Hepatic stellate cell (primary cell): ENCODE data around the gene MT1X.

Source experiments
- DNase-seq: peaks from one replicate; pipeline ENCODE4 v3.0.0; 2011; ENCODE audit warnings: low spot score

Gene MT1X

GRCh38 chr16:56679078-56679730 is 3.1 kb upstream of the MT1X start:
- DNase-seq: no peak

DNA sequence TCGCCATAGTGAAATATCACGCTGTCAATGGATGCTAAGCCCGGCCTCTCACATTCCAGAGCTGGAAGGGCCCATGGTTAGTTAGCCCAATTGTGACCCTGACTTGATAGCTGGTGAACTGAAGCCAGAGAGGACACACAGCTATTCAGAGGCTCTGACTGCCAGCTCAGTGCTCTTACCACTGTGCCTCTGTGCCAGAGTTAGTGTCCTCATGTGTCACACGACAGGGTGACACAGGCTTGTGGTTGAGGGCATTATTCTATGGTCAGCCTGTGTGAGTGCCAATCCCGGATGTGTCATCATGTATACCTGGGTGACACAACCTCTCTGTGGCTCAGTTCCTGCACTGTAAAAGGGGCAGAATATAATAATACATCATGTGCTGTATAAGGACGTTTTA is 2.5 kb upstream of the MT1X start:
- DNase-seq: no peak

GRCh38 chr16:56682703-56683397 is 580 bp downstream of the MT1X start:
- no peak for DNase-seq

DNA sequence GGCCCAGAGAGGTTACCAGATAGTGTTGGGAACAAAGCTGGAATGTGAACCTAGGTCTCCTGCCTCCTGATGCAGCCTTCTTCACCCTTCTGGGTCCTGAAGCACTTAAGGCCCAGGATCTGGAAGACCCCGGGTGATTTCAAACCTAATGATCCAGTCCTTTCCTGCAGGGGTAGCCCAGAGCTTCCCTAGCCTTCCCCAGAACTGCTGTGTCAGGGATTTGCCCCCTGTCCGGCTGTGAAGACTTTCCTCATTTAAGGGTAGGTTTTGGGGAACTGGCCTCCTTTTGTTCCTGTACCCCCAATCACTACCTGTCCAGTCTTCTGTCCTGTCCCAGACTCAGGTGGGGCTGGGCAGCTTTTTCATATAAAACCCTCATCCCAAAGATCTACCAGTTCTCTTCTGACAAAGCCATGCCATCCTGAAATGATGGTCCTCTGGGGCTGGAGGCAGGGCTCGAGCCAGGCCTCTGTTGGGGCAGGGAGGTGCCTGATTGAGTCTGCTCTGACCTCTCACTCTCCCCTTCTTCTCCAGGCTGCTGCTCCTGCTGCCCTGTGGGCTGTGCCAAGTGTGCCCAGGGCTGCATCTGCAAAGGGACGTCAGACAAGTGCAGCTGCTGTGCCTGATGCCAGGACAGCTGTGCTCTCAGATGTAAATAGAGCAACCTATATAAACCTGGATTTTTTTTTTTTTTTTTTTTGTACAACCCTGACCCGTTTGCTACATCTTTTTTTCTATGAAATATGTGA is 1.3 kb downstream of the MT1X start:
- DNase-seq: no peak

DNA sequence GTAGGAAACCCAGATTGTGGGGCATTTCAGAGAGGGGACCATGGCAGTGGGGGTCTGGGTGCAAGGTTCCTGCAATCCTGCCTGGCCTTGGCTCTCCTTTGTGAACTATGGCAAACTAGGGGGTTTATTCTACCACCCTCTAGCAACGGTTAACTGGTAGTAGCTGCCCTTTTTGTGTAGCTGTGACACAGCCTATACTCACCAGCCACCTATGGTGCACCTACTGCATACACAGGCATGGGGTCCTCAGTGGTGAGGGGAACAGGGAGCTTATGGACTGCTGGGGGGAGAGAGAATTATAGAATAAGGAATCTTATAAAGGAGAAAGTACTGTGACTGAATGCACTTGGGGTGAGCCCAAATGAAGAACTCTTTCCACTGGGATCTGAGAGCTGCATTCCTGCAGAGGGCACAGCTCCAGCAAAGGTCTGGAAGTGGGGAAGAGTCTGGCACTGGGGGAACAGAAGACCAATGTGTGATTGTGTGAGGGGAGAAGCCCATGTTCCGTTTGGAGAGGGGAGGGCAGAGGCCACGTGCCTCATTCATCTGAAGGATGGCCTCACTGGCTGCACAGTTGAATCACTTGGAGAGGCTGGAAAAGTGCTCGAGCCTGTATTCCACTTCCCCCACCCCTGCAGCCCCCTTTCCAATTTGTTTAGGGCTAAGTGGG is 2.1 kb downstream of the MT1X start:
- no peak for DNase-seq

- DNase-seq: no peak
Measured at GRCh38 chr16:56684926-56685590, 2.8 kb downstream of the MT1X start.

- no peak for DNase-seq
Measured at GRCh38 chr16:56686758-56687157, 4.5 kb downstream of the MT1X start.

DNA sequence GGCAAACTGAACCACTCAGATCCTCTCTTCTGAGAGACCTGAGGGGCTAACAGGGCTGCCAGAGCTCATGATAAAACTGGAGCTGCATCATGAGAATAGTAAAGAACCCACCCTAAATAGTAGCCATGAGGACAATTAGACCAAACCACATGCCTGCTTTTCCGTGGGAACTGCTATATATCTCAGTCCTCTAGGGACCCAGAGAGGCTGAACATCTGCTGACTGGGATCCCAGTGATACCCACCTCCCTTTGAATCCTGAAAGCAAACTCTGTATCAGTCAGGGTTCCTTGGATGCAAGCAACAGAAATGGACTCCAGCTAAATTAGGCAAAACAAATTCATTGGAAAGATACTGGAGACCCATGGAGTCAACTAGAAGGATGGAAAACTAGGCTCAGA is 6.5 kb downstream of the MT1X start:
- no peak for DNase-seq

GRCh38 chr16:56689171-56689570 is 6.9 kb downstream of the MT1X start:
- DNase-seq: peak; percentile 38

- no peak for DNase-seq
Measured at GRCh38 chr16:56690420-56691122, 8.3 kb downstream of the MT1X start.

DNA sequence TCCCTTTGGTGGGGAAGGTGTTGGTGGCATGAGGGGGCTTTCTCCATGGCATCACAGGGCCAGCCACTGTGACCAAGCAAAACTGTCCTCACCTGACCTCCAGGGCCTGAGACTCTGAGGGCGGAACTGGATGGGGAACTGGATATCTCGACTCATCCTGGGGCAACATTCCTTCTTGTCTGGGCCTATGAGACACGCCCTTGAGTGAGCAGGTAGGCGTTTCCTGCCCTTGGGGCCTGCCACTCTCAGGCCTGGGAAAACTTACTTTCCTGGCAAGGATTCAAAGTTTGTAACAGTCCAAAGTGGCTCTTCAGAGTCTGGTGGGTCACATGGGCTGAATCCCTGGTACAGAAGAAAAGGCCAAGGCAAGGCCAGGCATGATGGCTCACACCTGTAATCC is 9.6 kb downstream of the MT1X start:
- no peak for DNase-seq

DNA sequence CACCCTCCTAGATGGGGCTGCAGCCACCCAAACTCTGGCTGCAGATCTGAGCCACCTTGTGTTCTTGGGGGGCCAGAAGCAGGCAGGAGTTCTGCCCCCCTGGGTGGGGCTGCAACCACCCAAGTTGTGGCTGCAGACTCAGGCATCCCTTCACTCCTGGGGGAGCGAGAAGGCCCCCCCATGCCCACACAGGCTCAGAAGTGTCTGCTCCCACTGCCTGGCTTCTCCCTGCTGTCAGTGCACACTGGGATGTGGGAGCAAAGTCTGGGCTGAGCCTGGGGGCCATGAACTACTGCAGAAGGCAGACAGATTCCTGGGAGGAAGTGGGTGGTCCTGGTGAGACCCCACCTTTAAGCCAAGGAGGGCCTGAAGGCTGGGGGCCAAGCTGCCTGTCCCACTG is 13.0 kb downstream of the MT1X start:
- no peak for DNase-seq

DNA sequence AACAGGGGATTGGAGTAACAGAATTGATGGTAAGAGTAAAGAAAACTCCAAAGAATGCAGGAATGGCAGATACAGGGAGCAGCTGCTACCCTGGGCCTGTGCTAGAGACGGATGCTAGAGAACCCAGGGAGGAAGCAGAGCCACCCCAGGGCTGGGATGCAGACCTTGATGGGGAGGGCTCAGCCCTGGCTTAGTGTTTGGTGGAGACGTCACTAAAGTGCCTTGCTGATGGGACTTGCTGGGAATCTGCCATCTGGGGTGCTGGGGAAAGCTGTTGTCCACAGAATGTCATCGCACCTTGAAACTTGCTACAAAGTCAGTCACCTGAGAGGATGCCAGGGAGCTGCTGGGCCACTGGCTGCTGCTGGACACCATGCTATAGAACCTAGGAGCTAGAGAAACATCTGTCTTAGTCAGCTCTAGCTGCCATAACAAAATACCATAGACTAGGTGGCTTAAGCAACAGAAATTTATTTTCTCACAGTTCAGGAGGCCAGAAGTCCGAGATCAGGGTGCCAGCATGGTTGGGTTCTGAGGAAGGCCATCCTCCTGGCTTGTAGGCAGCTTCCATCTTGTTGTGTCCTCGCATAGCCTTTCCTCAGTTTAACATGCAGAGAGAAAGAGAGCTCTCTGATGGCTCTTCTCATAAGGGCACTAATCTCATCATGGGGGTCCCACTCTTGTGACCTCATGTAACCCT is 15.3 kb downstream of the MT1X start:
- no peak for DNase-seq

- no peak for DNase-seq
Measured at GRCh38 chr16:56700195-56700594, 17.9 kb downstream of the MT1X start.

- DNase-seq: no peak
Measured at GRCh38 chr16:56700631-56701030, 18.4 kb downstream of the MT1X start.

DNA sequence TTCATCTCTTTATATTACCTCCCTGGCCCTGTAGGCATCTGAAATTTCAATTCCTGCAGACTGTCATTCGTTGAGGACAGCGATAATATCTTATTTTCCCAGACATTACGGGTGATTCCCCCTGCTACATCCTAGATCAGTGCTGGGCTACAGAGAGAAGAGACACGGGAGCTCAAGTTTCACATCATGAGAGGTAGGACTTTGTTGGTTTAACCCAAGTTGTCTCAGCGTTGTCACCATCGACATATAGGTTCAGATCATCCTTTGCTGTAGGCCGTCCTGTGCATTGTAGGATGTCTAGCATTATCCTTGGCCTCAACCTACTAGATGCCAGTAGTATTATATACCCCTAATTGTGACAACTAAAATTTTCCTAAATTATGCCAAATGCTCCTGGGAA is 19.3 kb downstream of the MT1X start:
- no peak for DNase-seq

- no peak for DNase-seq
Measured at GRCh38 chr16:56702836-56703235, 20.6 kb downstream of the MT1X start.

GRCh38 chr16:56708525-56709442 is 26.5 kb downstream of the MT1X start:
- no peak for DNase-seq

DNA sequence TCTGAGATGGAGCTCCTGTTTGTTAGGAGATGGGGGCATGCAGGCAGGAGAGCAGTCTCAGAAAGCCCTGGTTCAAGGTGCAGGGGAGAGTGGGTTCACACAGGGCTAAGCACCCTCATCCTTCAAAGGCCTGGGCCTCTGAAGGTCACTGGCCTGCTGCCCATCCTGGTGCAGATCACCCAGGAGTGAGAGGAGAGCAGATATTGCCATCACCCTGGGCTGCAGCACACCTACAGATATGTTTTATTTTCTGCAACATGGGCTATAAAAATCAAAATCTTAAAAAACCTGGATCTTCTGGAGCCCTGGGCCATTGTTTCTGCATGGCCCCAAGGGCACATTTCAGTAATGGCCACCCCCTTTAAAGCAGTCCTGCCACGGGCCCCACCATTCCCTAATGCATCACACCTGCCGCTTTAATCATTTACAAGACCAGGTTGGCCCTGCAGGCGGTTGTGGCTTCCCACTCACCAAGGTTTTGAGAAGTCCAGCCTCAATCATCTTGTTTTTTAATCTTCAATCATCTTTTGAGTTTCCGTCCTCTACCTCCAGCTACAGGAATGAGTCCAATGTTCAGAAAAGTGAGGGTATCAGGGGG is 27.3 kb downstream of the MT1X start:
- DNase-seq: no peak
